CD4-positive, alpha-beta T cell treated with Interleukin-17A for 4 hours (primary cell): ENCODE measurements around the gene THEM5.

ENCODE experiments used
- DNase-seq: peaks from one replicate; pipeline ENCODE4 v3.0.0-alpha.2; 2020; ENCODE audit warnings: mixed read lengths

Gene THEM5

DNA sequence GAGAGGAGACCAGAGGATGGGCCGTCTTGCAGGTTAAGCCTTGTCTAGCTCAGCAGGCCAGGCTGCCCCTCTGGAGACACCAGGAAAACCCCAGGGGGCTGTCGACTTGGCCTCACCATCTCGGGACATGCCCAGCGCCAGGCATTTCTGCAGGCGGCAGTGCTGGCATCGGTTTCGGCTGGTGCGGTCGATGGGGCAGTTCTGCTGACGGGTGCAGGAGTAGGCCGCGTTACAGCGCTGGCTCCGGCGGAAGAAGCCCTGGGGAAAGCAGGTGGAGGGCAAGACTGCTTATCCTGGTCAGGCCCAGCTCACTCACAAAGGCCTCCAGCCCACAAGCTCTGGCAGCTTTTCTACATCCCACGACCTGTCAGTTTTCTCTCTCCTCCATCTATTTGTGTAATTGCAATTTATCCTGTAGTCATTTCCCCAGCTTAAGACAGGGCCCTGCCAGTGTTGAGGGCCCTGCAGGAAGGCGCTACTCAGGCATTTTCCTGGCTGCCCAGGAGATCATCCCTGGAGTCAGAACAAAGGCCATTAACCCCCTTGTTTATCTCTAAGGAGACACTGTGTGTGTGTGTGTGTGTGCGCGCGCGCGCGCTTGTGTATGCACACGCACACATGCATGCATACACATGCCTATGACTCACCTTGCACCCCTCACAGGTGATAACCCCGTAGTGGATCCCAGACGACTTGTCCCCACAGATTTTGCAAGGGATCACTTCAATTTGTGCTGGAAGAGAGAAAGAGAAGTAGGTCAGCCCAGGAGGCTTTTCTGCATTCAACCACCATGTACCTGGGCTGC is 36.8 kb downstream of the THEM5 start:
- no peak for DNase-seq

DNA sequence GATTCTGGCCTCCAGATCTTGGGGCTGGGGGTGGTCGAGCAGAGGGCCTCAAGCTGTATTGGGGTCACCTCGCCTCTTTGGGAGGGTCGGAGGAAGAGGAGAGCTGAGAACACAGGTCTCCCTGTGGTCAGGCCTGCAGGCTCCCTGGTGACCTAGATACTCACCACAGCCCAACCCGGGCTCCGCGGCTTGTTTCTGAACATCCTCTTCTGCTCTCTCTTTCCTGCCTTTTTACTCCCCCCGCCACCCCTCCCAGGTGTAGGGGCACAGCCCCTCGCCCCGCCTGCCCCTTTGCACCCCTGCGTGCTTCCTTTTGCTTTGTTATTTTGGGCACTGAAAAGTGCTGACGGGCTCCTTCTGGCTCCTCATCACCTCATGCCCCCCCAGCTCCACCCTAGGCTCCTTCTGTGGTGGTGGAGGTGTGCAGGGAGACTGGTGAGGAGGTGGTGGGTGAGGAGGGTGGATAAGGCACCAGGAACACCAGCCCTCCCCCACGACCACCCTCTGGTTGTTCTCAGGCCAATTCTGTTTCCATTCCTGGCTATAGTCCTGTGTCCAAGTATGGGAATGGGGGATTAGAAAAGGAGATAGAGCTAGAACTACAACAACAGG is 37.7 kb downstream of the THEM5 start:
- DNase-seq: peak; percentile 69

DNA sequence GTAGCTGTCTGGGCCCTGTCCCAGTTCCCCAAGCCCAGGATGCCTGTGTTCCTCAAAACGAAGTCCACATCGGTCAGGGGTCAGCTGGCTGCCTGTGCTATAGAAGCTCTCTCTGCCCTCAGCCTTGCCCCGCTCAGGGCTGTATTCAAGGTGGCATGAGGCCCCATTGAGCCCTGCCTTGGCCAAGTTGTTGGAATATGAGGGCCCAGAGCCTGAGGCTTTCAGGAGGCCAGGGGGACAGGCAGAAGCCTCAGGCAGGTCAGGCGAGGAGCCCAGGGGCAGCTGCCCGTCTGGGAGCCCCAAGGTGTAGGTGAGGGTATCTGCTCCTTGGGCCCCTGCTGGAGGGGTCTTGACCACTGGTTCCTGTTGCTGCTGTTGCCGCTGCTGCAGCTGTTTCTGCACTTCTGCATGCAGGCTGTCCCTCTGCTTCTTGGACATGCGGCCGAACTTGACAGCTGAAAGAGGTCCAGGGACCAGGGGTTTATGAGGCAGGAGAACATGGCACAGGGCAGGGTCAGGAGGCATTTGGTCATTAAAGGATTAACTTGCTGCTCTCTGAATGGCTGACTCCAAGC is 38.5 kb downstream of the THEM5 start:
- DNase-seq: no peak

DNA sequence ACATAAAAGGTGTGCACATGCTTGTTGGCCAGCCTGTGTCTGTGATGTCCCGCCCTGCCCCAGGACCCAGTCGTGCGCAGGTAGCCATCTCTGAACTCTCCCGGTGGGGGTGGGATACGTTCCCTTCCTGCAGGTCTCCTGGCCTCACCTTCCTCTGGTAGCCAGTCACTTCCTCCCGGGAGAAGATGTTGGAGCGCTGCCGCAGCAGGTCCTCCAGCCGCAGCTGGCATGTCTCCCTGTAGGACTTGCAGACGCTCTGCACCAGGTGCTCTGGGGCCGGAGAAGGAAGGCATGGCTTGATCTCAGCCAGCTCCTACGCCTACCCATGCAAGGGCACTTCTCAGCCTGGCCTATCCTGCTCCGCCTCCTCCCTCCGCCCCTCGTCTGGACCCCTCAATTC is 39.1 kb downstream of the THEM5 start:
- no peak for DNase-seq

DNA sequence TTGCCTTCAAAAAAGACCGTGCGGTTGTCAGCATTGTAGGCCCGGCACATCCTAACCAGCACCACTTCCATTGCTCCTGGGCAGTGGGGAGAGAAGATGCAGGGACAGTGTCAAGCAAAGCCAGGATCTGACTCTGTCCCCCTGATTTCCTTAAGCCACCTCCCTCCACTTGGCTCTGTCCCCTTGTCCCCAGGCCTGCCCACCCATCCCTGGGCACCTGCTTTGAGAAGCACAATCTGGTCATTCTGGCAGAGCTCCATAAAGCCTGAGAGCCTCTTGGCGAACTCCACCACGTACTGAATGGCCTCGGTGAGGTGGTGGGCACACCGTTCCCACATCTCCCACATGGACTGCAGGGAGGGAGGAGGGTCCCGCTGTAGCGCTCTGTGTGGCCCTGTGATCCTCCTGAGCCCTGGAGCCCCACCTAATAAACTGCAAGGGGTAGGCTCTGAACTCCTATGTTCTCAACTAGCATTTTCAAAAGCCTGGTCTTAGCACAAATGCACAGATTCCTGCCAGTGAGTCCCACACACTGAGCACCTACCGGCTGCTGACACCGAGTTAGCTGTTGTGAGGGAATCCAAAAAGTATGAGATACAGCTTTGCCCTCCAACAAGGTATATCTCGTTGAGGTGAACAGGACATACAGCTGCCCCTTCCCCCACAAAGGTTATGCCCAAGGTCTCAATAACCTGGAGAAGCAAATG is 40.1 kb downstream of the THEM5 start:
- no peak for DNase-seq

DNA sequence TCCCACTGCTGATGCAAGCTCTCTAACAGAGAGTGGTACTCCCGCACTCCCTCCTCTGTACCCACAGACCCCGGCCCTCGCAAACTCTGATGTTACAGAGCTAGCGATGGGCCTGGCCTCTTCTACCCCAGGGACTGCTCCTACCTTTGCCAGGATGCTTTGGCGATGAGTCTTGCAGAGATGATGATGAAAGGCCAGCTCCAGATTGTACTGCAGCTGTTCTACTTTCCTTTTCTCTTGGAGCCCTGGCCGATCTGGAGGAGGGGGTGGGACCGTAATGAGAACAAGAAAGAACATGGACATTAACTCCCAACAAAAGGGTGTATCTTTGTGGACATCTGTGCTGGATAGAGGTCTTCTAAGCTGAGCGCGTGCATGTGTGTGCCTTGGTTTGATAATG is 42.3 kb downstream of the THEM5 start:
- no peak for DNase-seq

DNA sequence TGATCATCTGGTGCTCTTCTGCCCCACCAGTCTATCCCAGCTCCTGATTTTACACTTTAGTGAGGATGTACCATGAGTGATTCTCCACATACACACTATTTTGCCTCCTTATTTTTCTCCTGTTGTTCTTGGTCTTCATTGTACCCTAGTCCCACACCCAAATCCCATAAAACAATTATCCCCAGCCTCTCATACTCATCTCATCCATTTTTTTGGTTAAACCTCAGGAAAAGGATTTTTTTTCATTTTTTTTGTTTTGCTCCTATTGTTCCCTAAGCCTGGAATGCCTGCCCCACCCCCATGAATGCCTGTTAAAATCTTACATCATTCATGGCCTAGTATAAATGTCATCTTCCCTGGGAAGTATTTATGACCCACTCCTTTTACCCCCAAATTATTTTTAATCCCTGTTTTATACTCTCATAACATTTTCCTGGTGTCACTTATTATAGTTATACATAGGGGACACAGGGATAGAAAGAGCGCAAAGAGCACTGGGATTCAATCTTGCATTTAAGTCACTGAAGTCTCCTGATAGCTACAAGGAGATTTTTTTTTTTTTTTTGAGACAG is 43.4 kb downstream of the THEM5 start:
- DNase-seq: no peak

DNA sequence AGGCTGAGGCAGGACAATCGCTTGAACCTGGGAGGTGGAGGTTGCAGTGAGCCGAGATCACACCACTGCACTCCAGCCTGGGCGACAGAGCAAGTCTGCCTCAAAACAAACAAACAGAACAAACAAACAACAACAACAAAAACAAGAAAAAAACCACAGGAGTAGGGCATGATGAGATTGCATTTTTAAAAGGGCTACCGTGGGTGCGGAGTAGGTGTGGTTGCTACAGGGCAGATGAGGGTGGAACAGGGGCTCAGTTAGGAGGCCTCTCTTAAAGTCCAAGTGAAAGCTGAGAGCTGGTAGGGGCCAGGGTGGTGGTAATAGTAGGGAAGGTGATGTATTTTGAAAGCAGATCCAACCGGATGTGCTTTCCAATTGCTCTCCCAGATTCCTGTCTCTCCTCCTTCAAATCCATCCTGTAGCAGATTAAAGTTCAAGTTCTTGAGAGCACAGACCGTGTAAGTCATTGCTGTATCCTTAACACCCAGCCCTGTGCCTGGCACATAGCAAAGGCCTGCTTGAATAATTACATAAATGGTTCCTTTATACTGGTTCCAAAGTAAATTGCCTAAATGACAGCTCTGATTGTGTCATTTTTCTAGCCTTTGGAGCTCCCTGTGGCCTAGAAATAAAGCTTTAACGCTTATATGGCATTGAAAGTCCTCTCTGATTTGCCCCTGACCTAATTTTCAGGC is 44.1 kb downstream of the THEM5 start:
- DNase-seq: no peak

DNA sequence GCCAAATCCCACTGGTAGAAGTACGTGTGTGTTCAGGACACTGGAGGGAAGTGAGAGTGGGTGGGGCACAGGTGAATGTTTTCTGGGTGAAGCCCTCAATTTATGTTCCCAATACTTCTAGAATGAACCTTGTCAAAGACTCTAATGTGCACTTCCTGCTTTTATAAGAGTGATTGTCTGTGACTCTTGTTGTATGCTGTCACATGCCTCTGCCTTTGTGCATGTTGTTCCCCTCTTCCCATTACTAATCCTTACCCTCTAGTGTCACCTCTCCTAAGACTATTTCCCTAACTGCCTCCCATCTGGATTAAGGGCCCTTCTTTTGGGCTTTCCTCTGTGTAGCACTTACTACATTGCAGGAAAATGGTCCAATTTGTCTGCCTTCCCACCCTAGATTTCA is 45.7 kb downstream of the THEM5 start:
- DNase-seq: no peak

DNA sequence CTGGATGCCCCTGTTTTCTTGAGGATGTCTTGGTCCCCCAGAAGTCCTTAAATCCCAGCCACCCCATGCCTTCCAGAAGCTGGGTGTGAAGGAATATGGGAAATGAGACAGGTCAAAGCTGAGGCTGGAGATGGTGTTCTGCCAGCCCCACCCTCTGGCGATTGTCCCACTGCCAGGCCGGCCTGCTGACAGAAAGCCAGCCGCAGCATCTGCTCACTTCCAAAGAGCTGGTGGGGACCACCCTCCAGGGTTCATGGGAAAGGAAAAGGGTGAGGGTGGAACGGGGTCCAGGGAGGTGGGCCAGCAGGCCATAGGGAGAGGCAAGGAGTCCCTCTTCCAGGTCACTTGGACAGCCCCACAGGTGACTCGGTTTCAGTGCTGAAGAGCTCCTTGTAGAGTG is 46.4 kb downstream of the THEM5 start:
- DNase-seq: no peak

DNA sequence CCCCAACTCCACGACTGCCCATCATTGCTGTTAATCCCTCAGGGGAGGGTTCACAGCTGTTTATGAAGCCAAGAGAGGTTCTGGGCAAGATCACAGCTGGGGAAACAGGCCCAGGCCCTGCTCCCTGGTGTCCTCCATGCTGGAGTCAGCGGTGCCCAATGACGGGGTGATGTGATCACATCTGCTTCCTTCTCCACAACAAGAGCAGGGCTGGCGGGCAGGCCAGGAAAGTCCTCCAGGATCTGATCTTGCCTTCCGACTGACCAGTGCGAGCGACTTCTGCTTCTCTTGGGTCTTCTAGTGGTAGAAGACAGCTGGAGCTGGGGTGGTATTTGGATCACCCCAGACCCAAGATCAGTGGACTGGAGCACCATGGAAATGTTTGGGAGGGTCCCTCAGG is 47.3 kb downstream of the THEM5 start:
- no peak for DNase-seq

DNA sequence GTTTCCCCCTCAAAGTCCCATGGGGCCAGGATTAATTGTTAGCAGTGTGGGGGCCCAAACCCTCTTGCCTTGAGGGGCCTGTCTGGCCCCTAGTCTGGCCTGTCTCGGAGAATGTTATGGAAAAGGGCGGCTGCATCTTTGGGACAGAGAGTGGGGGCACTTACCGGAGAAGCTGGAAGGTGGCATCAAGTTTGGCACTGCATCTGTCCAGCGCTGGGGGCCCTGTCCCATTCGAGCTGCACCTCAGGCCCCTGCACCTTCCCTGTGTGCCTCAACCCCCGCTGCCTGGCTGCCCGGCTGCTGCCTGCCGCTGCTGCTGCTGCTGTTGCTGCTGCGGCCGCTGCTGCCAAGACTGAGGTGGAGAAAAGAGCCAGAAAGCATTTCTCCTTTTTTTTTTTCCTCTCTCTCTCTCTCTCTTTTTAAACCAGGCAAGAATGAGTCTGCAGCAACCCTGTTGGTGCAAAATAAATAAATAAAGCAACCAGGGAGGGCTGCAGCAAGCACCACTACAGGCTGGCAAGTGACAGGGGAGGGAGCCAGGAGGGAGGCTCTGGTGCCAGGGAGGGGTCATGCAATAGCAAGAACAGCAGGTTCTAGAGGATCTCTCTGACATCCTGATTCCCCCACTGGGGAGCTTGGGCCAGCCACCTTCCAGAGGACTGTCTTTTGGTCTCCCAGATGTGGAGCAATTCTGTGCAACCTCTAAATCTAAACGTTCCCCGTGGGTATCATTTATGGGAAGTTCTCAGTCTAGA is 48.3 kb downstream of the THEM5 start, which contains the start of gene LINGO4:
LINGO4 (minus strand) TSS at position 354 of the 755 bp plus-strand sequence. CDS start 2,715 bp downstream, outside the sequence.
- DNase-seq: no peak

DNA sequence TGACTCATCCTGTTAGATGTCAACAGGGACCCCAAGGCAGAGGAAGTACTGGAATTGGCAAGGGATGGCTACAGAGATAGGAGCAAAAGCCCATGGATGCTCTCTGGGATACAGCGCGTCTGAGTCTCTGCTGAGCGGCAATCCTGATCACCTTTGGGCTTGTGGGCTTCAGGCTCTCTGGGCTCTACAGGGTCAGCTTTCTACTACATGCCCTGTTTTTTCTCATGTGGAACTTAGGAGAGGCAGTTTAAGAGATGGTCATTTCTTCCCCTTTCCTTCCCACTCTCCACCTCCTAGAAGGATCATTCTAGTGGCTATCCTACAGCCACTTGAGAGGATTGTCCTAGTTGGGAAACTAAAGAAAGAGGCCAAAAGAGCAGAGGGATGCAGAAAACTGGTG is 49.6 kb downstream of the THEM5 start:
- DNase-seq: no peak

DNA sequence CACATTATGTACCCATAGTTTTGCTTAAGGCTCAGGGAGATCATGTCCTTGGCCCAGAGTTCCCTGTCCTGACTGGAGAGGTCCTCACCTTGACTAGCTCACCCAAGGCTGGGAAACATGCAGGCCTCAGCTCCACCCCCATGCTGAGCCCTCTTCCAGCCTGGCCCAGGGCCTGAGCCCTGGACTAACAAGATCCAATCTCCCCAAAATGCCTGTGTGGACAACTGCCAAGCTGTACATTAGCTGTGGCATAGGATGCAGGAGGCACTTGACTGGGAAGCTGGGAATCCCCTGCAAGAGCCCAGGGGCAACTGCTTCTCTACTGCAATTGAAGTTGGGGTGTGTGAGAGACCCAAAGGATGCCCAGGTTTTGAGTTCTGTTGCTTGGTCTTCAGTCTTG is 50.3 kb downstream of the THEM5 start:
- no peak for DNase-seq

DNA sequence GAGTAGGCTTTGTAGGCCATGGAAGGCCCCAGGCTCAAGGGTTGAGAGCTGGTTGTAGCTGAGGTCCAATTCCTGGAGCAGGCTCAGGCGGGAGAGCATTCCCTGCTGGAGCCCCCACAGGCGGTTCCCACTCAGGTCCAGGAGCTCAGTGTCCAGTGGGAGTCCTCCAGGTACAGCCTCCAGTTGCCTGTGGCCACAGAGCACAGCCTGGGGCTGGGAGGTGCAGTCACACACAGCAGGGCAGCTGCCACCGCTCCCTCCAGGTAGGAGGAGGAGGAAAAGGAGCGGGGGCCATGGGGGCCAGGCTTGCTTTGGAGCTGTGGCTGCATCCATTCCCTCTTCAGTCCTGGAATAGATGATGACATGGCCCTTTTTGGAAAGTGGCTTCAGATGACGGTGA is 51.1 kb downstream of the THEM5 start:
- no peak for DNase-seq

DNA sequence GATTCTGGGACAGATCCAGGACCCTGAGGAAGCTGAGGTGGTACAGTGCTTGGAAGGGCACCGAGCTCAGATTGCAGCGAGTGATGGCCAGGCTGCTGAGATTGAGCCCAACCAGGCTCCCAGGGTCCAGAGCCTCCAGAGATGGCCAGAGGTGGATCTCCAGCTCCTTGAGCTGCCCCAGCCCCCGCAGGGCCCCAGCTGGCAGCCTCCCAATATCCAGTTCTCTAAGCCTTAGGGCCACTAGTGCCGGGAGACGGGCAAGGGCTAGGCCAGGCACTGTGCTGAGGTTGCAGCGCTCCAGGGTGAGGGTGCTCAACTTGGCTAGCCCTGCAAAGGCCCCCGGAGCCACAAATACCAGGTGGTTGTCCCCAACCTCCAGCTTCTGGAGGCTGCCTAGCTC is 51.7 kb downstream of the THEM5 start:
- no peak for DNase-seq

DNA sequence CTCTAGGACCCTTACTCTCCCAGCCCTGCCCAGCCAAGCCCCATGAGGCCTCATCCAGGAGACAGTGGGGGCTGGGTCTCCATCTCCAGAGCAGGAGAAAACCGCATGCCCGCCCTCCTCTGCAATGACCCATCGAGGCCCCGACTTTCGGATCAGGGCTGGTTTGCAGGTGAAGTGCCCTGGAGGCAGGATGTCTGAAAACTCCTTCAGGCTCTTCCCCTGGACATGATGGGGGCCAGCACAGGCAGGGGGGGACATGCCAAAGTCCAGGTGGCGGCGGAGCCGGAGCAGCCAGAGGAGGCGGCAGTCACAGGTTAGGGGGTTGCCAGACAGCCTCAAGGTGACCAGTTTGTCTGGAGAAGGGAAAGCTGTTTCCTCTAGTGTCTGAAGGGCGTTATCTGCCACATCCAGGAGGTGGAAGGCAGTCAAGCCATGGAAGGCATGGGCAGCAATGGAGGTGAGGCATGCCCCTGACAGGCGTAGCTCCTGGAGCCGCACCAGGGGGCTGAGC is 52.1 kb downstream of the THEM5 start:
- no peak for DNase-seq

DNA sequence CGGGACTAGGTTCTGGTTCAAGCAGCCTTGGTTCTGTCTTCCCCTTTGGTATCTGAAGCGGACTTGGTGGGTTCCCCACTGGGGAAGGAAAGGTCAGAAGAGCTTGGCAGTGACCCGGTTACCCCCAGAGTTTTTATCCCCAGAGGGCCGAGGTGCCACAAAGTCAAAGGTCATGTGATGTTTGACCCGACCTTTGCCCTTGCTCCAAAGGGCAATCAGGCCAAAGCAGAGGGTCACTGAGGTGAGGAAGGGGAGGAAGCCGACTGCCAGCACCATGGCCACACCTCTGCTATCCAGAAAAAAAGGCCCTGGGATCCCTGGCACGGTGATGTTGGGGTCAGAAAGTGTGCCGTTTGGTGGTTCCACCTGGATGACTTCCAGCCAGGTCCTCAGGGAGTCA is 52.7 kb downstream of the THEM5 start:
- no peak for DNase-seq

DNA sequence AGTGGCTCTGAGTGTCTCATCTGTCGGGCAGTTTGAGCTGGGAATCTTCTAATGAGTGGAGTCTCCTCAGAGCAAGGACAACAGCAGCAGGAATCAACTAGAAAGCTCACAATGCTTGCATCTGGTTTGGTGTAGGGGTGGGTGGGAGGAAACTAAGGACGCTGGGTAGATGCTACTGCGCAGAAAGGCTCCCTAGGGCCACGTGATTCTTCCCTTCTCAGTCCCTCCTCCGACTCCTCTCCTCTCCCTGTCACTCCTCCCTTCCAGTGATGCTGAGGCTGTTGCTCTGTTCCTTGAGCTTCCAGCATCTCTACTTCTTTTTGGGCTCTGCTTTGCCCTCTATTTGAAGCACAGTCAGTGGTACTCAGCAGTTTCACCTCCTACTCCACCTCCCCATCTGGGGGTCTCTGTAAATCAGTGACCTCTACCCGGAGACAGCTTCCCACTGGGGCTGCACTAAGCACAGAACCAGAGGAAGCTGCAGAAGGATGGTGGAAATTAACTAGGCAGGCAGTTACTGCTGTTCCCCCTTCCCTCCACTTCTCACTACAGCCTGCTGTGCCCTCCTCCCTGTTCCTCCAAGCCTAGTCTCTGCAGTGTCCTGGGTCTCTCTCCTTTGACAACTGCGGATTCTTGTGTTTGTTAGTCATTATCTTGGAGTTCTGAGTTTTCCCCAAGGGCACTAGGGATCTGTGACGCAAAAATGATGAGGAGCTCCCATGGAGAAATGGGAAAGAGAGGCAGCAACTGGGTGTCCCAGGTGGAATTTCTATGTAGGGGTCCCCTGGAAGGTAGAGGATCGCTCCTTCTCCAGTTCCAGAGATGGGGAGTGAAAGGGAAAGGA is 54.1 kb downstream of the THEM5 start:
- no peak for DNase-seq

DNA sequence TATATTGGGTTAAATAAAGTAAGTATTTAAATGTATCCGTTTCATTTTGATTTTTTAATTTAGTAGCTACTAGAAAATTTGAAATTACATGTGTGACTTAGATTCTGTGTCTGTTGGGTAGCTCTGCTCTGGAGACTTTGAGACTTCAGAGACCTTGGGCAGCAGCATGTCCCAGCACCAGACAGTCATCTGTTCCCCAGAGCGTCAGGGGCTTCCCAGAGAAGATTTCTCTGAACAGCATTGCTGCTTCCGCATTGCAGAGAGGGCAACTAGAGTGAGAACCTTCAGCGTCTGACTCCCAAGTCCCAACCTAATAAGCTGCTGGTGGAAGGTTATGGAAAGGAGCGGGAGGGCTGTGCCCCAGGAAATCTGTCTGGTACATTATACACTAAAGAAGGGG is 54.9 kb downstream of the THEM5 start:
- DNase-seq: no peak
